GM21619 (cell line): ENCODE measurements around the gene PARD3.
"Not testable (repeated sequence)": the region's sequence is repeated elsewhere in the genome, so short reads cannot be mapped to it uniquely, and the experiment has no call there.

Experiments
- ATAC-seq: cut with Tn5 transposase; IDR thresholded peaks from one replicate; pipeline ENCODE4 v1.9.1; 2021; ENCODE audit not compliant: unreplicated experiment

The PARD3 gene

GRCh38 chr10:34815185-34816084, at the start of gene PARD3:
Gene PARD3 (minus strand): TSS chr10:34815296. CDS start chr10:34814995, 301 bp downstream.
- ATAC-seq: peak; percentile 49

DNA sequence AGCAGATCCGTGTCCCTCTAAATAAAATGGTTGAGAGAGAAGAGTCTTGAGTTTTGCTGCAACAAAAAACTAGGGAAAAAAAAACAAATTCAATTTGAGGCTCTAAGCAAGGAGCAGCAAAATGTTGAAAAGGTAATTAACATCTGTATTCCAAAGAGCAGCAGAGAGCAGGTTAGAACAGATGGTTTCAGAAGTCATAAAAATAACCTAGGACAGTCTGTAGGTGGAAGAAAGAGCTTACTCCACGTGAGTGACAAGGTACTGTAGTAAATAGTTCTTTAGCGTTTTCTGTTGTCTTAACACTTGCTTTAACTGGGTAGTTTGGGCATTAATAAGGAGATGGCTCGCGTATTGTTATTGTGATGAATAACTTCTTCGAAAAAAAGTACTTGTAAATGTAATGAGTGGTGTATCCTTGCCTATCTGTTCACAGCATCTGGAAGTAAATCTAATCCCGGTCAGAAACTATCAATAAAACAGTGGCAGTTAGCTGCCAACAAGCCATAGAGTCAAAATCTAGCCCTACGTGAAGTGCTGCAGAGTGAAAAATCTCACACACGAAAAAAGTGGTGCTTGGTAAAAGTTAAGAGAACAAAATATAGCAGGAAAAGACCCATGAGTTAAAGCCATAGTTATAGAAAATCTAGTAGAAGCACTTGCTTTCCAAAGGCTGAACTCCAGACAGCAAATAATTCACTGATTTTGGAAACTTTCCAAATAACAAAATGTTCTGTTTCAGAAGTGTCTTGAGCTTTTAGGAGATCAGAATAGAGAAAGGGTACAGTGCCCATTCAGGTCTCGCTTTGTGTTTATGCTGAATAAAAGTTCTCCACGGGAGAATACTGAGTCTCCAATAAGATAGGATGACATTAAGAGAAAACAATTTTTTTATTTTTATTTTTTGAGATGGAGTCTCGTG, 49.3 kb upstream of the PARD3 start:
- ATAC-seq: no peak

- ATAC-seq: no peak
Measured at GRCh38 chr10:34862892-34863291, 47.8 kb upstream of the PARD3 start.

DNA sequence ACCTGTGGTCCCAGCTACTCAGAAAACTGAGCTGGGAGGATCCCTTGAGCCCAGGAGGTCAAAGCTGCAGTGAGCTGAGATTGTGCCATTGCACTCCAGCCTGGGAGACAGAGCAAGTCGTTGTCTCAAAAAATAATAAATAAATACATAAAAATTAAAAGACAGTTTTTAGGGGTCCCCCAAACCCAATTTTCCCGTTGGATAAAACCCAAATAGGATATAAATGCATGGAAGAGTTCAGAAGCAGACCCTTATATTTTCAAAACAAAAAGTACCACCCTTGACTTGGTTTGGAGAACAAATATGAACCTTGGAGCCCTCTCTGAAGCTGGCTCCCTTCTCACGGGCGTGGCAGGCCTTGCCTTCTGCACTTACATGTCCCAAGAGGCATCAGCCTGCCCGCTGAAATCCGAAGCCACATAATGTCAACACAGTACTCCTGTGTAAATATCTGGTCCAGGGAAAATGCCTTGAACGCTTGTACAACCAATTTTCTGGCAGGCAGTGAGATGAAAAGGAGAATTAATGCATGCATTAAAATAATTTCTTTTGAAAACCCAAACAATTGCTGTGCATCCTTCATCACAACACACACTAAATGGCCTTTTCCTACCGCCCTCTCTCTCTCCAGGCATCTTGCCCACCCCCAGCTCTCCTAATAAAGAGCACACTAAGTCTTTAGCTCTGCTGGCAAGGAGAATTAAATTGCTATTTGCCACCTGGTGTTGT, 46.4 kb upstream of the PARD3 start:
- ATAC-seq: no peak

GRCh38 chr10:34859170-34859569, 44.1 kb upstream of the PARD3 start:
- ATAC-seq: no peak

DNA sequence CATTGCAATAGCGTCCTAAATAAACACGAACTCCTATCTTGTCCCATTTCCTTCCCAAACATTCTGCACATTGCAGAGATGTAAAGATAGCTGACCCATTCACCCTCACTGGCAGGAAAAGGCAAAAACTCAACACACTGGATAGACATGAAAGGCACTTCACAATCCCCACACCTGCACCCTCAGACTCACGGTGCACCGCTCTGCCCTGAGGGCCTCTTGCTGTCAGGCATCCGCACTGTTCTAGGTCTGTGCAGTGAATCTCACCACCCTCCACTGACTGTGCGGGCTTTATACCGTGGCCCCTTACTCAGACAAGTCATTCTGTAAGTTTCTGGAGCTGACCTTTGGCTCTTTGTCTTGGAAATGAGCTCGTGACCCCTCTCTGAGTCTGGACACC, 42.9 kb upstream of the PARD3 start:
- ATAC-seq: no peak

DNA sequence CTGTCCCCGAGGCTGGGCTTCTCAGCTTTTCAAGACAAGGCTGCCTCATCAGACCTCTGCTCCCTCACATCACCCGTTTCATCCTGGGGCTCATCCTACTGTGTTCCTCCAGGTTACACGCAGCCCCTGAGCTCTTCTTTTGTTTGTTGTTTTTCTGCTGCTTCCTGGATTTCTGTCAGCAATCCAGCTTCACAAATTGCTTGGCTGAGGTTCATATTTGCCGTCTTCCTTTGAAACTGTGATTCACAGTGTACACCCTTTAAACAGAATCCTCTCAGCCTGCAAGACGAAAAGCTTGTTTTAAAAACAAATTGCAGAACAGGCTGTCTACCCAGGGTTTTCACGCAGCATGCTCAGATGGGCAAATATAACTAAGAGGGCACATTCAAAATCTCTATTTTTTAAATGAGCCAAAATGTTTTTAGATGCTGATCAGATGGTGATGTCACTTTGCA, 39.1 kb upstream of the PARD3 start:
- no peak for ATAC-seq

DNA sequence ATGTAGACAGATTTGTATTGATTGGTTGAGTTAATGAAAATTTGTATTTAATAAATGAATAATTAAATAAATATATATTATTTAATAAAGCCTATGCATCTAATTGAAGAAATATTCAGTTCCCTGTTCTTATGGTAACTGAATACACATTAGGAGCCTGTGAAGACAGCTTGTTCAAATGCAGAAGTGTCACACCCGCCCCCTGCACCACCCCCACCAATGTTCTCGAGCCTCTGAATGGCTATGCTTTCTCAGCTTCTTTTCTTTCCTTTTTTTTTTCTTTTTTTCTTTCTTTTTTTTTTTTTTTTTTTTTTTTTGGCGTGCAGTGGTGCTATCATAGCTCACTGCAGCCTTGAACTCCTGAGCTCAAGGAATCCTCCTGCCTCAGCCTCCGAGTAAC, 38.3 kb upstream of the PARD3 start:
- no peak for ATAC-seq

DNA sequence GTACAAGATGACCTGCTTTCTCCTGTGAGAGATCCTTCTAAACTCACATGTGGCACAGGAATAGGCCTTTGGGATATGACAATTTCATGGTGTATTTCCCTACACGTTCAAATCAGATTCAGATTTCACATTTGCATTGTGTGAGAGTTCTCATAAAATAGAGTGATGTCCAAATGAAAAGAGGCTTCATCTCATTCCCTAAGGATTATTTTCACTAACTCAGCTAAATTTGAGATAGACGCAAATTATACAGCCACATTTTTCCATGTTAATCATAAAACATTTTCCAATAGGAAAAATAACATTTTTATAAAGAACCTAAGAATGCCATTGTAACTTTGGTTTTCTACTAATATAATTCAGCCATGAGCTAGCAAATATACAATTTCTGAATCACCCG, 35.5 kb upstream of the PARD3 start:
- ATAC-seq: no peak

DNA sequence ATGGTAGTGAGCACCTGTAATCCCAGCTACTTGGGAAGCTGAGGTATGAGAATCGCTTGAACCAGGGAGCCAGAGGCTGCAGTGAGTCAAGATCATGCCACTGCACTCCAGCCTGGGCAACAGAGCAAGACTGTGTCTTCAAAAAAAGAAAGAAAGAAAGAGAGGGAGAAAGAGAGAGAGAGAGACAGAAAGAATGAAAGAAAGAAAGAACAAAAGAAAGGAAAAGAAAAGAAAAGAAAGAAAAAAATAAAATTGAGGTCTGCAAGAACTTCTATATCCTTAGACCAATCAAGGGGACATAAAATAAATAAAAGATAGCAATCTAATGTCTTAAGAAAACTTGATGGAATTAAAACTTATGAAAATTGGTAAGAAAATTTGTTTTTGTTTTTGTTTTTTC, 34.9 kb upstream of the PARD3 start:
- no peak for ATAC-seq

GRCh38 chr10:34845070-34845469, 30.0 kb upstream of the PARD3 start:
- no peak for ATAC-seq

- no peak for ATAC-seq
Measured at GRCh38 chr10:34844448-34844847, 29.4 kb upstream of the PARD3 start.

DNA sequence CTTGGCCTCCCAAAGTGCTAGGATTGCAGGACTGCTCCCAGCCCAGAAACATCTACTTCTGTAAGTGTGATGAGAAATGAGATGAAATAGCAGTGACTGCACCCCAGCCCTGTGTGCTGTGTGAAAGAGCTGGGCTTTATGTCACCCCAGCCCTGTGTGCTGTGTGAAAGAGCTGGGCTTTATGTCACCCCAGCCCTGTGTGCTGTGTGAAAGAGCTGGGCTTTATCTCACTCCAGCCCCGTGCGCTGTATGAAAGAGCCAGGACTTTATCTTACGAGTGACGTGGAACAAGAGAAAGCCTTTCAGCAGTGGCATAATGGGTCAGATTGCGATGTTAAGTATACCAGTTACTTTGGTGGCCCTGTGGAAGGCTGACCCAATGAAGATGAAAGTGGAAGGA, 28.4 kb upstream of the PARD3 start:
- not testable (repeated sequence) for ATAC-seq

DNA sequence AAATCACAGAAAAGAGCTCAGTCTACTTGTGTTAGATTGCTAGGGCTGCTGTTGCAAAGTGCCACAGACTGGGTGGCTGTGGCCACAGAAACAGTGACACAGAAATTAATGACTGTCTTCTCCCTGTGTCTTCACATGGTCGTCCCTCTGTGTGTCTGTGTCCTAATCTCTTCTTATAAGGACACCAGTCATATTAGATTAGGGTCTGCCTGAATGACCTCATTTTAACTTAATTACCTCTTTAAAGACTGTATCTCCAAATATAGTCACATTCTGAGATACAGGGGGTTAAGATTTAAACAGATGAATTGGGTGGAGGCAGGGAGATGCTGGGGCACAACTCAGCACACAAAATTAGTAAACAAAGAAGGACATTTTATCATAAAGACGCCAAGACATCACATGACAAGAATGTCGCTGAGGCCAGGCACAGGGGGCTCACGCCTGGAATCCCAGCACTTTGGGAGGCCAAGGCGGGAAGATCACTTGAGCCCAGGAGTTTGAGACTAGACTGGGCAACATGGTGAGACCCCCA, 23.3 kb upstream of the PARD3 start:
- no peak for ATAC-seq

DNA sequence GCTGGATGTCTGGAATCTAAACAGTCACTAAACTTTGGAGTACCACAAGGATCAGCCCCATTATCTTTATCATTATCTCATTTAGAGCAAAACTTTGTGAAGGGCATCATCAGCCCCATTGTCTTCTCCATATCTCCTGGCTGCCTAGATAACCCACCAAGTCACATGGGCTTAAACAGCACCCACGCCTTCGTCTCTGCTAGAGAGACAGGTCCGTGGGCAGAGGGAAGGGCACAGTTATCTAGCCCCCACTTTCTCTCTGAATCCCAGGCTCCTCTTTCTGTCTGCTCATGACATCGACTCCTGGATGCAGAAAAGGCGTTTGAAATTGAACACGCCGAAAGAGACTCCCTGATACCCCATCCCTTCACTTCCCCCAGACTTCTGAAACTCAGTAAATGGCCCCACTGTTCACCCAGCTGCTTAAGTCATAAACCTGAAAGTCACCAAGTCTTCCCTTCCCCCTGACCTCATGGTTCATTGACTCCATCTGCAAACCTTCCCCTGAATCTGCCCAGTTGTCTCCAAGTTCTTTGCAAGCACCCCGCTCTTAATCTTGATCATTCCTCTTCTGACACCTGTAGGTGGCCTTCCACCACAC, 20.9 kb upstream of the PARD3 start:
- no peak for ATAC-seq

GRCh38 chr10:34834274-34834673, 19.2 kb upstream of the PARD3 start:
- no peak for ATAC-seq

- no peak for ATAC-seq
Measured at GRCh38 chr10:34830217-34830822, 15.2 kb upstream of the PARD3 start.

- no peak for ATAC-seq
Measured at GRCh38 chr10:34826857-34827766, 12.0 kb upstream of the PARD3 start.

- ATAC-seq: no peak
Measured at GRCh38 chr10:34826221-34826620, 11.1 kb upstream of the PARD3 start.
